DOHH2 (cell line): ENCODE data around the gene SEPTIN5.

ENCODE experiments used
- H3F3A ChIP-seq: fragments of 200-600 bp; sonication (generic), shearing (Covaris generic); 2 replicates; pipeline ENCODE4 v1.6.0; 2016; ENCODE audit warnings: antibody characterized with exemption, mild to moderate bottlenecking; ENCODE audit not compliant: control insufficient read depth, insufficient read depth
- H3K27ac ChIP-seq: fragments of 200-600 bp; sonication (generic); 2 replicates; pipeline ENCODE4 v1.5.1; 2014; ENCODE audit warnings: low read depth, mild to moderate bottlenecking, low read length, moderate library complexity
- H3K27me3 ChIP-seq: fragments of 200-600 bp; sonication (generic); 2 replicates; pipeline ENCODE4 v1.6.1; 2014; ENCODE audit warnings: mild to moderate bottlenecking, low read length, mixed read lengths; ENCODE audit not compliant: control insufficient read depth
- H3K36me3 ChIP-seq: fragments of 200-600 bp; sonication (generic); 2 replicates; pipeline ENCODE4 v1.6.1; 2014; ENCODE audit warnings: mild to moderate bottlenecking, low read length, moderate library complexity, mixed read lengths; ENCODE audit not compliant: control insufficient read depth
- H3K4me1 ChIP-seq: fragments of 200-600 bp; sonication (generic); 2 replicates; pipeline ENCODE4 v1.6.1; 2014; ENCODE audit warnings: mild to moderate bottlenecking, low read length, mixed read lengths; ENCODE audit not compliant: control insufficient read depth
- H3K4me2 ChIP-seq: fragments of 200-600 bp; sonication (generic); 2 replicates; pipeline ENCODE4 v1.6.0; 2014; ENCODE audit warnings: mild to moderate bottlenecking, low read length, moderate library complexity
- H3K4me3 ChIP-seq: fragments of 200-600 bp; sonication (generic); 2 replicates; pipeline ENCODE4 v1.5.1; 2014; ENCODE audit warnings: mild to moderate bottlenecking, low read length, mixed read lengths
- H3K79me2 ChIP-seq: fragments of 200-600 bp; sonication (generic); 2 replicates; pipeline ENCODE4 v1.6.1; 2014; ENCODE audit warnings: mild to moderate bottlenecking, low read length, mixed read lengths; ENCODE audit not compliant: control insufficient read depth
- H3K9me2 ChIP-seq: fragments of 200-600 bp; sonication (generic); replicated peaks from 2 replicates; pipeline ENCODE4 v1.6.1; 2014; ENCODE audit warnings: mild to moderate bottlenecking, low read length, mixed read lengths; ENCODE audit not compliant: control insufficient read depth
- H3K9me3 ChIP-seq: fragments of 200-600 bp; sonication (generic); 2 replicates; pipeline ENCODE4 v1.6.1; 2014; ENCODE audit warnings: antibody characterized with exemption, low read length, mixed read lengths; ENCODE audit not compliant: control insufficient read depth, insufficient read depth
- H4K20me1 ChIP-seq: fragments of 200-600 bp; sonication (generic); 2 replicates; pipeline ENCODE4 v1.6.0; 2014; ENCODE audit warnings: low read depth, mild to moderate bottlenecking, antibody characterized with exemption, low read length, moderate library complexity; ENCODE audit not compliant: control insufficient read depth, insufficient read depth
- CTCF ChIP-seq: fragments of 200-600 bp; sonication (generic); IDR thresholded peaks from one replicate; pipeline ENCODE4 v1.5.1; 2014; ENCODE audit warnings: antibody characterized with exemption, mild to moderate bottlenecking, low read depth, low read length; ENCODE audit not compliant: poor library complexity, severe bottlenecking
- EZH2phosphoT487 ChIP-seq: fragments of 200-600 bp; sonication (generic); IDR thresholded peaks from 2 replicates; pipeline ENCODE4 v1.6.1; 2017; ENCODE audit warnings: borderline replicate concordance, mild to moderate bottlenecking, antibody characterized with exemption, low read length, moderate library complexity, mixed read lengths

SEPTIN5 gene

GRCh38 chr22:19713245-19713644, 1.1 kb upstream of the SEPTIN5 start:
- H3F3A ChIP-seq, result no peaks in the 10 kb centered on the region
- H3K9me2 ChIP-seq, result no peaks in the 10 kb centered on the region
- H3K79me2 ChIP-seq, result no peaks in the 10 kb centered on the region
- no peak overlapping the region for H3K27ac ChIP-seq
- TF ChIP-seq CTCF (no peak), EZH2phosphoT487 (no peak)
- no peaks in the 10 kb centered on the region for H3K9me3 ChIP-seq
- no peak overlapping the region for H3K4me2 ChIP-seq
- no peak overlapping the region for H3K4me3 ChIP-seq
- H3K4me1 ChIP-seq, result peaks cover under 1% of the 10 kb centered on the region
- no peaks in the 10 kb centered on the region for H4K20me1 ChIP-seq
- peaks cover 12% of the 10 kb centered on the region for H3K27me3 ChIP-seq
- no peaks in the 10 kb centered on the region for H3K36me3 ChIP-seq

GRCh38 chr22:19713650-19714311, 522 bp upstream of the SEPTIN5 start:
- no peaks in the 10 kb centered on the region for H3K79me2 ChIP-seq
- H3F3A ChIP-seq, result no peaks in the 10 kb centered on the region
- no peaks in the 10 kb centered on the region for H3K36me3 ChIP-seq
- no peak overlapping the region for H3K4me3 ChIP-seq
- H3K4me1 ChIP-seq, result peaks cover 5% of the 10 kb centered on the region
- H3K27me3 ChIP-seq, result peaks cover 17% of the 10 kb centered on the region
- no peak overlapping the region for H3K27ac ChIP-seq
- TF ChIP-seq CTCF, result no peak
- TF ChIP-seq EZH2phosphoT487, result no peak
- no peak overlapping the region for H3K4me2 ChIP-seq
- no peaks in the 10 kb centered on the region for H3K9me2 ChIP-seq
- no peaks in the 10 kb centered on the region for H4K20me1 ChIP-seq
- H3K9me3 ChIP-seq, result no peaks in the 10 kb centered on the region

- no peak overlapping the region for H3K4me2 ChIP-seq
- H3K27ac ChIP-seq, result no peak overlapping the region
Measured at GRCh38 chr22:19715188-19715930, 1.1 kb downstream of the SEPTIN5 start.

More at GRCh38 chr22:19715188-19715930, 1.1 kb downstream of the SEPTIN5 start:
- Histone ChIP-seq H3K36me3 (no peaks in the 10 kb centered on the region), H3K4me1 (peaks cover 8% of the 10 kb centered on the region), H3K27me3 (peaks cover 26% of the 10 kb centered on the region), H3K4me3 (no peak overlapping the region), H3K9me2 (no peaks in the 10 kb centered on the region), H3K79me2 (no peaks in the 10 kb centered on the region), H3K9me3 (no peaks in the 10 kb centered on the region), H3F3A (no peaks in the 10 kb centered on the region), H4K20me1 (no peaks in the 10 kb centered on the region)
- no peak for TF ChIP-seq CTCF
- TF ChIP-seq EZH2phosphoT487, result no peak
